Heart right ventricle (tissue), 16 donors: ENCODE data around the gene COG8. TPM values are rescaled to one million over a fixed set of nuclear protein-coding genes. Genes with fewer than 3 reads are reported as not detected.

Experiments used
- ATAC-seq, 8 donors: fragments of 200-7000 bp; cut with Tn5 transposase; one replicate each; pipeline ENCODE4 v1.9.1; 2020; ENCODE audit warnings: mild to moderate bottlenecking in 8 of 8, moderate library complexity in 8 of 8, moderate number of reproducible peaks in 1 of 8
- DNase-seq, 2 donors: peaks; one replicate each; pipeline ENCODE4 v3.0.0-alpha.2; 2020
- H3K27ac ChIP-seq, 10 donors: fragments of 200-600 bp; sonication (generic) in 2 of 10; one replicate each; pipeline versions ENCODE4 v1.5.0 to v1.8.0; 2020 to 2022; ENCODE audit warnings: mild to moderate bottlenecking in 3 of 10
- H3K27me3 ChIP-seq, 7 donors: fragments of 200-600 bp; one replicate each; pipeline ENCODE4 v1.8.0; 2021 to 2022; ENCODE audit warnings: mild to moderate bottlenecking in 2 of 7
- H3K36me3 ChIP-seq, 9 donors: fragments of 200-600 bp; sonication (generic) in 1 of 9; one replicate each; pipeline versions ENCODE4 v1.5.0 to v1.8.0; 2020 to 2022; ENCODE audit warnings: mild to moderate bottlenecking in 2 of 9
- H3K4me1 ChIP-seq, 9 donors: fragments of 200-600 bp; sonication (generic) in 1 of 9; one replicate each; pipeline versions ENCODE4 v1.5.0 to v1.8.0; 2020 to 2022; ENCODE audit warnings: mild to moderate bottlenecking in 4 of 9
- H3K4me3 ChIP-seq, 10 donors: fragments of 200-600 bp; sonication (generic) in 2 of 10; one replicate each; pipeline versions ENCODE4 v1.5.0 to v1.8.0; 2020 to 2022; ENCODE audit warnings: mild to moderate bottlenecking in 7 of 10, moderate library complexity in 2 of 10
- H3K9me3 ChIP-seq, 11 donors: fragments of 200-600 bp in 10 of 11; sonication (generic) in 2 of 11; one replicate each; pipeline versions ENCODE4 v1.5.0 to v1.8.0; 2013 to 2022; ENCODE audit warnings: mild to moderate bottlenecking in 2 of 11, control low read depth in 1 of 11, moderate library complexity in 1 of 11
- WGBS, 2 donors: extraction: QIAGEN DNeasy Blood & Tissue Kit; methylation state at CpG; one replicate each; pipeline ENCODE4 v1.1.7; 2013; ENCODE audit warnings: inconsistent platforms in 1 of 2; 5-methylcytosine and 5-hydroxymethylcytosine counted together
- intact Hi-C, 10 donors: fragments of 100-400 bp; cut with DNase I; formaldehyde crosslinking; loops; one replicate each; pipeline versions ENCODE4 v1.11.1 to v1.14.2; 2022
- polyA plus RNA-seq, 2 donors: library from polyadenylated mRNA; stranded (reverse); fragments of 200-250 nt; gene quantifications; one replicate each; pipeline ENCODE4 v1.2.3, GENCODE V29; 2013
- total RNA-seq, 10 donors: library from RNA; stranded (reverse); fragmentation: NEBNext Ultra II Directional in 3 of 10; extraction: Animal tissue kit (Norgen Biotek cat#: 25700) in 3 of 10; gene quantifications; one replicate each; pipeline versions ENCODE4 v1.2.1 to v1.2.4, GENCODE V29; 2021 to 2023
- TF ChIP-seq, protein P1 (sequence below), 9 donors: fragments of 200-600 bp; sonication (generic) in 2 of 9; IDR thresholded peaks; one replicate each; pipeline versions ENCODE4 v1.5.0 to v1.8.0; 2021 to 2022; ENCODE audit warnings: antibody characterized with exemption in 9 of 9, mild to moderate bottlenecking in 5 of 9, moderate library complexity in 1 of 9
- donor health status: Arrhythmogenic right ventricular cardiomyopathy.
- donor health status: ischemic (EF 13 %, LVEDD 7.1; RV severe dilation, severe dysfunction).
- donor health status: healthy with polysubstance abuse.
- donor health status: DM: no; HTN: yes; CAD: no.
- donor health status: DM: no; HTN: no; CAD: no.
- donor health status: ischemic (EF 25% LVEDD 6.9; RV normal size, moderate dysfunction).
- donor health status: ischemic (EF 25% LVEDD 5.7; RV mildly dilated, moderate dysfunction).
- donor health status: healthy.
- donor health status: DM: yes; HTN: yes; CAD: no.
- donor health status: Ischemic cardiomyopathy.
- donor health status: ischemic (EF 35%, LVEDD 5.7; RV mildly dilated, moderate dysfunction).
- donor health status: nonischemic (EF 11% LVEDD 7.7; RV severe dilation, severe dysfunction).
- donor health status: DM: yes; HTN: yes; CAD: no.
- donor health status: PGD.
- donor health status: ischemic (EF 29% LVEDD 5.4; RV normal size, mild dysfunction).
- donor health status: nonischemic (EF 23%, LVEDD 6.1; RV moderate dilation, normal function).

The COG8 gene
- total and polyA plus RNA-seq, 12 donors, result 15.7 to 29.1 (median 23.1) TPM

DNA sequence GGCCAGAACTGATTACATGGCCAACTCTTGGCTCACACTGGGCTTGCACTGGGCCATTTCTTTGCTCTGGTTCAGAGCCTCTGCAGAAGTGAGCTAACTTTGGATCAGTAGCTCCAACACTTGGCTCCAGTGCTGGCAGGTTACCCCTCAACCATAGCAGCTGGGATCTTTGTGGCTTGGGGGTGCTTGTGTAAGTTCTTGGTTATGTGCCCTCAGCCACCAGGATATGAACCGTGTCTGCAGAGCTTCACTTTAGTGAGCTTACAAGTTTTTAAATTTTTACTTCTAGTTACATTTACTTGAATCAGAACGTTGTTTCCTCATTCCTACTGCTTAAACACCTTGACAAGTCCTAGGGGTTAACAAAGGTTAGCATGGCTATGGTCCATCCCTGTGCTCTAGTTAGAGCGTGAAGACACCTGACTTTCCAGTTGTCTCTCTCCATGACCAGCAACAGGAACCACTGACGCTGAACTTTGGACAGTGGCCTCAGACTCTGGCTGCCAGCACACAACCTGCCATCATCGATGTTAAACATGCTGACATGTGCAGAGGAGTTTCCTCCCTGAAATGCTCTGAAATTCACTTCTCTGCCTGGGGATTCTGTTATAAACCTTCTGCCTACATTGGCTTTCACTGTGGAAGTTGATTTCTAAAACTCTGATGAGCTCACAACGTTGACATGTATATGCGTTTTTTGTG lies 13.0 kb downstream of the COG8 start:
- 54 to 59% methylated on average over 7 of the region's 7 CpGs for WGBS, 2 donors
- TF ChIP-seq, protein P1, sequence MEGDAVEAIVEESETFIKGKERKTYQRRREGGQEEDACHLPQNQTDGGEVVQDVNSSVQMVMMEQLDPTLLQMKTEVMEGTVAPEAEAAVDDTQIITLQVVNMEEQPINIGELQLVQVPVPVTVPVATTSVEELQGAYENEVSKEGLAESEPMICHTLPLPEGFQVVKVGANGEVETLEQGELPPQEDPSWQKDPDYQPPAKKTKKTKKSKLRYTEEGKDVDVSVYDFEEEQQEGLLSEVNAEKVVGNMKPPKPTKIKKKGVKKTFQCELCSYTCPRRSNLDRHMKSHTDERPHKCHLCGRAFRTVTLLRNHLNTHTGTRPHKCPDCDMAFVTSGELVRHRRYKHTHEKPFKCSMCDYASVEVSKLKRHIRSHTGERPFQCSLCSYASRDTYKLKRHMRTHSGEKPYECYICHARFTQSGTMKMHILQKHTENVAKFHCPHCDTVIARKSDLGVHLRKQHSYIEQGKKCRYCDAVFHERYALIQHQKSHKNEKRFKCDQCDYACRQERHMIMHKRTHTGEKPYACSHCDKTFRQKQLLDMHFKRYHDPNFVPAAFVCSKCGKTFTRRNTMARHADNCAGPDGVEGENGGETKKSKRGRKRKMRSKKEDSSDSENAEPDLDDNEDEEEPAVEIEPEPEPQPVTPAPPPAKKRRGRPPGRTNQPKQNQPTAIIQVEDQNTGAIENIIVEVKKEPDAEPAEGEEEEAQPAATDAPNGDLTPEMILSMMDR (IDR thresholded peaks at IDR 0.05), result no peak
- ATAC-seq, result no peak
- Histone ChIP-seq H3K36me3 (peaks cover 0 to 75% (median 45%) of the 10 kb centered on the region in 9 donors), H3K27me3 (no peaks in the 10 kb centered on the region), H3K4me3 (no peak overlapping the region), H3K4me1 (peaks cover 5 to 60% (median 48%) of the 10 kb centered on the region in 9 donors), H3K9me3 (no peaks in the 10 kb centered on the region), H3K27ac (peak overlapping the region in 3 of 10 donors; percentile 5 to 26 (median 6))
- no peak for DNase-seq
- intact Hi-C loops, result no loop called here

DNA sequence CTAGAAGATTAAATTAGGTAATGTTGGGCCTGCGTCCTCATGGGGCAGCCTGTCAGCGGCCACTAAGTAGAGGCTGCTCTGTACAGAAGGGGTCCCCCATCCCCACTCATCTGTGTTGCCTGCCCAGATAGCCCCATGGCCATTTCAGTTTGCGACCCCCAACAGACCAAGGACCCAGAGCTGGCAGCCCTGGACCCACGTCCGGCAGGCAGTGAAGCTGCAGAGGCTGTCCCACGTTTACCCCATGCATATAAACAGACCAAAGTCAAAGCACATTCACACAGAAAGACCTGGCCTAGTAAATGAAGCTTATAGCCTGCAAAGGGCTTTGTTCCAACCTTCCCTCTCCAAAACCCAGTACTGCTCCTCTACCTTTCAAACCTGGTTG lies 13.6 kb downstream of the COG8 start:
- peaks cover 4 to 54% (median 43%) of the 10 kb centered on the region in 9 donors for H3K4me1 ChIP-seq
- H3K27ac ChIP-seq, result peak overlapping the region in 2 of 10 donors; percentile 6 to 26
- intact Hi-C loops, result no loop called here
- TF ChIP-seq, protein P1 (IDR thresholded peaks at IDR 0.05), result no peak
- ATAC-seq (no peak), DNase-seq (no peak)
- H3K27me3 ChIP-seq, result no peaks in the 10 kb centered on the region
- 86 to 87% methylated on average over 6 of the region's 6 CpGs for WGBS, 2 donors
- no peak overlapping the region for H3K4me3 ChIP-seq
- no peaks in the 10 kb centered on the region for H3K9me3 ChIP-seq
- peaks cover 5 to 80% (median 50%) of the 10 kb centered on the region in 9 donors for H3K36me3 ChIP-seq

DNA sequence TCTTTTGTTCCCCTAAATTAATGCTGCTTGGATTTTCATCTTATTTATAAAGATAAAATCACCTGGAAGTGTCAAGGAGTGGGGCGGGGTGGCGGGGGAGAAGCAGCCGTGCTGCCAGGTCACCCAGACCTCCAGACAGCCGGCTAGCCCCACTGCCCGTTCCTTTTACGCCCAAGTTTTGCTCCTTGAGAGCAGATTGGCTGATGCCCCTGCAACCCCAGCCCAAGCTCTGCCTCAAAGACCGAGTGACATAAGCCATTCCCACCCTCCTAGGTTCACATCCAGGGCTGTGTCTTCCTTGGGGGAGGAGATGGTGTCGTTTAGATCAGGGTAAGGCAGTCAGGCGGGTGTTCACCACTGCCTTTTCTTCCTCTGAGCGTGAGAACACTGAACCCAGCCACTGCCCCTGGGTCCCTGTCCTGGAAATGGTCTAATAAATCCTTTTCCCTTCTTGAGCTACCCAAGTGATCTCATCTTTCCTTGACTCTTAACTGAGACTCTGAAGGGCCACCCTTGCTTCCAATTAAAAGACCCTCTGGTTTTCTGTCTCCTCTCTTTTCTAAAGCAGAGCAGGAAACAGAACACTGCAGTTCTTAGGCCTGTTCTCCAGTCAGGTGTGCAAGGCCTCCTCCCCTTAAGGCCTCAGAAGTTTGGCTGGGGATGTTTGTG lies 14.6 kb downstream of the COG8 start:
- peaks cover 2 to 51% (median 40%) of the 10 kb centered on the region in 9 donors for H3K4me1 ChIP-seq
- peaks cover 7 to 91% (median 61%) of the 10 kb centered on the region in 9 donors for H3K36me3 ChIP-seq
- TF ChIP-seq, protein P1 (IDR thresholded peaks at IDR 0.05), result no peak
- no peaks in the 10 kb centered on the region for H3K27me3 ChIP-seq
- intact Hi-C loops, result no loop called here
- ATAC-seq, result no peak
- H3K4me3 ChIP-seq, result no peak overlapping the region
- 77 to 84% methylated on average over 10 of the region's 10 CpGs for WGBS, 2 donors
- no peak overlapping the region for H3K27ac ChIP-seq
- no peak for DNase-seq
- no peaks in the 10 kb centered on the region for H3K9me3 ChIP-seq

DNA sequence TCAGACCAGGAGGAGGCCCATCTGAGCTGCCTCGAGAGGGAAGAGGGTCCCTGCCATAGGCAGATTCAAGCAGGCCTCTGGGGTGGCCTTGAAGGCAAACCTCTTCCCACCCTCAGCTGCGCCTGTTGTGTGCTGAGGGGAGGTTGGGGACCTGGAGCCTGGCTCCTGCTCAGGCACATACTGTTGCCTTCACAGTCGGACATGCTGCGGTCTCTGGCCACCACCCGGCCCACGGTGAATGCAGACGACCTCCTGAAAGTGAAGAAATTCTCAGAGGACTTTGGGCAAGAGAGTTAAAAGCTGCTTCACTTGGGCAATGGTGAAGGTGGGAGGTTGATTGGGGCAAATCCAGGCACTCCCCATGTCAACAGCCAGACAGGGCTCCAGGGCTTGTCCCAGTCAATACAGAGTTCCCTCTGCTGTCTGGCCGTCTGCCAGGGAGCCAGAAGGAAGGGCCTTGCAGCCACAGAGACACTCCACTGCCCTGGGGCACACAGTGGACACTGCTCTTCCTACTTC lies 15.3 kb downstream of the COG8 start:
- Histone ChIP-seq H3K4me1 (peaks cover 2 to 45% (median 33%) of the 10 kb centered on the region in 9 donors), H3K4me3 (no peak overlapping the region), H3K36me3 (peaks cover 7 to 97% (median 67%) of the 10 kb centered on the region in 9 donors), H3K9me3 (no peaks in the 10 kb centered on the region), H3K27me3 (no peaks in the 10 kb centered on the region), H3K27ac (no peak overlapping the region)
- intact Hi-C loops, result no loop called here
- ATAC-seq, result peak in 6 of 8 donors; percentile 41 to 54 (median 45)
- DNase-seq, result peak in 1 of 2 donors; percentile 74
- 77 to 81% methylated on average over 8 of the region's 8 CpGs for WGBS, 2 donors
- TF ChIP-seq, protein P1 (IDR thresholded peaks at IDR 0.05), result no peak
